Spleen (tissue), 11 donors: ENCODE data around the gene LYZL4. TPM values are rescaled to one million over a fixed set of nuclear protein-coding genes. Genes with fewer than 3 reads are reported as not detected.

Source experiments
- DNase-seq: peaks from one replicate; pipeline ENCODE4 v3.0.0-alpha.2; 2020
- H3K27ac ChIP-seq, 8 donors: fragments of 200-600 bp; sonication (generic) in 7 of 8; 1 replicate in 4 of 8; 2 replicates in 4 of 8; pipeline versions ENCODE4 v1.5.0 to v1.8.0; 2016 to 2021; ENCODE audit warnings: inconsistent platforms in 4 of 8, mild to moderate bottlenecking in 4 of 8, moderate library complexity in 1 of 8
- H3K27me3 ChIP-seq, 7 donors: fragments of 200-600 bp; sonication (generic) in 6 of 7; replicated peaks in 1 of 7; 1 replicate in 4 of 7; 2 replicates in 3 of 7; pipeline versions ENCODE4 v1.5.0 to v1.8.0; 2016 to 2021; ENCODE audit warnings: inconsistent platforms in 3 of 7, mild to moderate bottlenecking in 1 of 7
- H3K36me3 ChIP-seq, 6 donors: fragments of 200-600 bp; sonication (generic) in 5 of 6; 1 replicate in 4 of 6; 2 replicates in 2 of 6; pipeline versions ENCODE4 v1.5.0 to v1.8.0; 2016 to 2021; ENCODE audit warnings: inconsistent platforms in 2 of 6
- H3K4me1 ChIP-seq, 6 donors: fragments of 200-600 bp; sonication (generic) in 5 of 6; 1 replicate in 3 of 6; 2 replicates in 3 of 6; pipeline versions ENCODE4 v1.5.0 to v1.8.0; 2016 to 2021; ENCODE audit warnings: inconsistent platforms in 3 of 6
- H3K4me3 ChIP-seq, 8 donors: fragments of 200-600 bp; sonication (generic) in 7 of 8; 1 replicate in 4 of 8; 2 replicates in 4 of 8; pipeline versions ENCODE4 v1.5.0 to v1.8.0; 2016 to 2021; ENCODE audit warnings: inconsistent platforms in 4 of 8, mild to moderate bottlenecking in 4 of 8, moderate library complexity in 2 of 8
- H3K9me3 ChIP-seq, 8 donors: fragments of 200-600 bp; sonication (generic) in 7 of 8; 1 replicate in 4 of 8; 2 replicates in 4 of 8; pipeline versions ENCODE4 v1.5.0 to v1.8.0; 2016 to 2021; ENCODE audit warnings: inconsistent platforms in 4 of 8
- CTCF ChIP-seq, 11 experiments: fragments of 200-600 bp in 7 of 11; fragments of 450-650 bp in 4 of 11; sonication (generic) in 4 of 11; IDR thresholded peaks in 8 of 11; conservative IDR thresholded peaks in 3 of 11; 1 replicate in 7 of 11; 2 replicates in 4 of 11; pipeline versions ENCODE4 v1.4.0 to v1.8.0; 2016 to 2021; ENCODE audit warnings: antibody characterized with exemption in 11 of 11, inconsistent platforms in 4 of 11, mild to moderate bottlenecking in 1 of 11
- POLR2A ChIP-seq, 3 donors: fragments of 450-650 bp; IDR thresholded peaks; one replicate each; pipeline ENCODE4 v1.5.1; 2017; ENCODE audit warnings: antibody characterized with exemption in 3 of 3, mild to moderate bottlenecking in 1 of 3
- POLR2AphosphoS5 ChIP-seq, 3 donors: sonication (generic); formaldehyde crosslinking; IDR thresholded peaks; one replicate each; pipeline ENCODE4 v1.5.1; 2017; ENCODE audit warnings: antibody characterized with exemption in 3 of 3
- WGBS, 5 donors: extraction: QIAGEN DNeasy Blood & Tissue Kit in 3 of 5; methylation state at CpG; one replicate each; pipeline versions ENCODE4 v1.1.5 to v1.1.7; 2013 to 2018; 5-methylcytosine and 5-hydroxymethylcytosine counted together
- intact Hi-C: fragments of 100-400 bp; cut with DNase I; formaldehyde crosslinking; loops from one replicate; pipeline ENCODE4 v1.15.0; 2023; ENCODE audit warnings: low total_unique reads
- polyA plus RNA-seq, 3 donors: library from polyadenylated mRNA; stranded (reverse); fragments of 200-250 nt; gene quantifications; one replicate each; pipeline ENCODE4 v1.2.1, GENCODE V29; 2013
- total RNA-seq, 7 donors: library from RNA; depleted of rRNA in 3 of 7; stranded (reverse); fragments of >200 nt in 3 of 7; fragmentation: NEBNext Ultra II Directional in 4 of 7; extraction: Animal tissue kit (Norgen Biotek cat#: 25700) in 4 of 7; gene quantifications; one replicate each; pipeline versions ENCODE4 v1.1.0 to v1.2.1, GENCODE V29; 2016 to 2021
- donor health status: healthy with polysubstance abuse.
- donor health status: DM: no; HTN: no; CAD: no; lungs with moderate emphysema.
- donor health status: DM: no; HTN: no; CAD: no.
- donor health status: Bipolar disorder and iron deficiency.
- donor health status: healthy.
- donor health status: DM: no; HTN: no; CAD: no.
- donor health status: DM: yes; HTN: yes; CAD: no.

LYZL4 gene
- total and polyA plus RNA-seq, 10 donors, result 0.45 to 0.76 TPM; not detected in 8

- Histone ChIP-seq H3K36me3 (no peaks in the 10 kb centered on the region), H3K27me3 (no peaks in the 10 kb centered on the region), H3K4me3 (no peak overlapping the region), H3K4me1 (no peaks in the 10 kb centered on the region), H3K27ac (no peak overlapping the region), H3K9me3 (no peaks in the 10 kb centered on the region)
- intact Hi-C loops, result no loop called here
- no peak for DNase-seq
- no peak for TF ChIP-seq POLR2AphosphoS5 (IDR thresholded peaks at IDR 0.05)
- no peak for TF ChIP-seq CTCF (IDR thresholded peaks at IDR 0.05 in 8 of 11, conservative IDR thresholded peaks at IDR 0.05 in 3 of 11)
- TF ChIP-seq POLR2A (IDR thresholded peaks at IDR 0.05), result no peak
- WGBS, 5 donors, result 84 to 97% (median 96%) methylated on average over 7 of the region's 7 CpGs
These were observed 4.6 kb downstream of the LYZL4 start for GRCh38 chr3:42405857-42406256.

GRCh38 chr3:42403737-42404136 lies 6.7 kb downstream of the LYZL4 start:
- intact Hi-C loops, result no loop called here
- Histone ChIP-seq H3K36me3 (no peaks in the 10 kb centered on the region), H3K4me3 (no peak overlapping the region), H3K27me3 (no peaks in the 10 kb centered on the region), H3K27ac (no peak overlapping the region), H3K9me3 (no peaks in the 10 kb centered on the region), H3K4me1 (no peaks in the 10 kb centered on the region)
- no peak for TF ChIP-seq CTCF (IDR thresholded peaks at IDR 0.05 in 8 of 11, conservative IDR thresholded peaks at IDR 0.05 in 3 of 11)
- no peak for TF ChIP-seq POLR2AphosphoS5 (IDR thresholded peaks at IDR 0.05)
- TF ChIP-seq POLR2A (IDR thresholded peaks at IDR 0.05), result no peak
- no peak for DNase-seq
- 31 to 41% (median 34%) methylated on average over 3 of the region's 3 CpGs for WGBS, 5 donors

- Histone ChIP-seq H3K4me1 (no peaks in the 10 kb centered on the region), H3K27ac (no peak overlapping the region), H3K9me3 (no peaks in the 10 kb centered on the region), H3K27me3 (no peaks in the 10 kb centered on the region), H3K36me3 (no peaks in the 10 kb centered on the region), H3K4me3 (no peak overlapping the region)
- WGBS, 5 donors, result 82 to 96% (median 90%) methylated on average over 2 of the region's 2 CpGs
- intact Hi-C loops, result no loop called here
- no peak for DNase-seq
- TF ChIP-seq POLR2AphosphoS5 (IDR thresholded peaks at IDR 0.05) (no peak), CTCF (IDR thresholded peaks at IDR 0.05 in 8 of 11, conservative IDR thresholded peaks at IDR 0.05 in 3 of 11) (no peak)
These were observed 7.9 kb downstream of the LYZL4 start for GRCh38 chr3:42402394-42403096.

- no peak overlapping the region for H3K4me3 ChIP-seq
- no peaks in the 10 kb centered on the region for H3K4me1 ChIP-seq
- H3K27ac ChIP-seq, result no peak overlapping the region
- peaks cover 0 to 8% (median 0%) of the 10 kb centered on the region in 7 donors for H3K27me3 ChIP-seq
- no peaks in the 10 kb centered on the region for H3K36me3 ChIP-seq
- 70 to 83% (median 76%) methylated on average over 3 of the region's 3 CpGs for WGBS, 5 donors
- H3K9me3 ChIP-seq, result no peaks in the 10 kb centered on the region
- TF ChIP-seq CTCF (IDR thresholded peaks at IDR 0.05 in 8 of 11, conservative IDR thresholded peaks at IDR 0.05 in 3 of 11) (no peak), POLR2AphosphoS5 (IDR thresholded peaks at IDR 0.05) (no peak), POLR2A (IDR thresholded peaks at IDR 0.05) (no peak)
- intact Hi-C loops, result no loop called here
- no peak for DNase-seq
These were observed 12.3 kb downstream of the LYZL4 start for GRCh38 chr3:42398080-42398479.
